ENCODE results near the gene CPSF4.

CPSF4 gene

DNA sequence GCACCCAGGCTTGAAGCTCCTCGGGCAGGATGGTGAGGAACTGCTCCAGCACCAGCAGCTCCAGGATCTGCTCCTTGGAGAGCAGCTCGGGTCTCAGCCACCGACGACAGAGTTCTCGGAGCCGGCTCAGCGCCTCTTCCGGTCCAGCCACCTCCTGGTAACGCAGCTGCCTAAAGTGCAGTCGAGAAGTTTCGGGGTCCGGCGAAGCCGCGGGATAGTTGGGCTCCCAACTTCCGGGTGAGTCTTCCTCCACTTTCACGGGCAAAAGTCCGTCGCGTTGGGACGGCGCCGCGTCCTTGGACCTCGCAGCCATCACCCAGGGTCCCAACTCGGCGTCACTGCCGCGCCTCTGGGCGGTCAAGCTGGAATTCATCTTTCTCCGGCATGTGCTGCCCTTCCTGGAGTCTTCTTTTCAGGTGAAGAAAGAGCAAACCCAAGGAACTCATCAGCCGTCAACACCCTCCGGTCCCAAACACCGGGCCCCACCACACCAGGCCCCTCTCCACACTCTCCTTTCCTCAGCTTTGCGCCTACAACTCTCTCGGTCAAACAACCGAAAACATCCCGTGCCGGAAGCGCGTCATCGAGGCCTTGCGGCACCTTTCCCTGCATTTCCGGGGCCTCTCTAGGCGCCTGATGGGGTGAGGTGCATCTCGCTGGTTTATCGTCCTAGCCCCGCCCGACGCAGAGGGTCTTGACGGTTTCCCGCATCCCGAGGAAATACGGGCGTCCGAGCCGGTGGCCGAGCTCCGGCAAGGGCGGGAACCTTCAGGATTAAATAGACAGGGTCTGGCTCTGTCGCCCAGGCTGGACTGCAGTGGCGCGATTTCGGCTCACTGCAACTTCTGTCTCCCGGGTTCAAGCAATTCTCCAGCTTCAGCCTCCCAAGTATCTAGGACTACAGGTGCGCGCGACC is 61.2 kb downstream of the CPSF4 start, which contains the start of gene ZNF394 (continued):
- TF ChIP-seq GFI1B (tag by site-specific recombination; IDR thresholded peaks at IDR 0.05) (no peak), ZNF660 (tag by site-specific recombination; IDR thresholded peaks at IDR 0.05) (peak; percentile 51; the same call in 1 of the 2 replicates), ZBTB7A (tag by site-specific recombination; IDR thresholded peaks at IDR 0.05; ENCODE audit: low read depth) (0 out of 2 replicates have a peak, but pooled peaks have one; percentile 22), ZNF791 (tag by site-specific recombination; IDR thresholded peaks at IDR 0.05) (no peak), GLI4 (tag by site-specific recombination; IDR thresholded peaks at IDR 0.05) (no peak), WT1 (tag by site-specific recombination; IDR thresholded peaks at IDR 0.05) (no peak), ZBTB21 (tag by site-specific recombination; IDR thresholded peaks at IDR 0.05) (peak; percentile 99), ZFP37 (tag by site-specific recombination; IDR thresholded peaks at IDR 0.05) (no peak; the same call in 1 of the 2 replicates), ZNF670 (tag by site-specific recombination; IDR thresholded peaks at IDR 0.05; ENCODE audit: low read depth) (no peak), HOXC10 (CRISPR knock-in tag; IDR thresholded peaks at IDR 0.05) (no peak), ZNF24 (tag by site-specific recombination; IDR thresholded peaks at IDR 0.05) (0 out of 2 replicates have a peak, but pooled peaks have one; percentile 64), ZNF837 (tag by site-specific recombination; IDR thresholded peaks at IDR 0.05) (no peak), ZNF629 (tag by site-specific recombination; IDR thresholded peaks at IDR 0.05) (peak; percentile 100), ZNF776 (tag by site-specific recombination; IDR thresholded peaks at IDR 0.05; ENCODE audit: borderline replicate concordance) (no peak), ZNF514 (tag by site-specific recombination; IDR thresholded peaks at IDR 0.05) (no peak), ZNF530 (tag by site-specific recombination; IDR thresholded peaks at IDR 0.05; ENCODE audit: low read depth) (no peak), ZNF549 (tag by site-specific recombination; IDR thresholded peaks at IDR 0.05) (no peak), ZNF274 (IDR thresholded peaks at IDR 0.05; ENCODE audit: low read length) (no peak), ZNF274 (tag by site-specific recombination; IDR thresholded peaks at IDR 0.05; ENCODE audit: borderline replicate concordance) (no peak), ZSCAN23 (tag by site-specific recombination; IDR thresholded peaks at IDR 0.05) (peak; percentile 29; the same call in 1 of the 2 replicates), ZFP41 (tag by site-specific recombination; IDR thresholded peaks at IDR 0.05; ENCODE audit: borderline replicate concordance) (no peak), ZNF341 (tag by site-specific recombination; IDR thresholded peaks at IDR 0.05; ENCODE audit: low read depth) (no peak), YY2 (tag by site-specific recombination; IDR thresholded peaks at IDR 0.05) (no peak), ZNF558 (tag by site-specific recombination; IDR thresholded peaks at IDR 0.05) (peak; percentile 33; the same call in 1 of the 2 replicates), ZNF596 (tag by site-specific recombination; IDR thresholded peaks at IDR 0.05) (no peak), ZNF157 (tag by site-specific recombination; IDR thresholded peaks at IDR 0.05) (no peak), ZNF155 (tag by site-specific recombination; IDR thresholded peaks at IDR 0.05) (no peak), ZBTB20 (tag by site-specific recombination; IDR thresholded peaks at IDR 0.05) (peak; percentile 73; the same call in 1 of the 2 replicates), SCRT1 (tag by site-specific recombination; IDR thresholded peaks at IDR 0.05; ENCODE audit: borderline replicate concordance) (no peak), ZXDB (tag by site-specific recombination; IDR thresholded peaks at IDR 0.05) (peak; percentile 89), ZNF121 (tag by site-specific recombination; IDR thresholded peaks at IDR 0.05) (no peak), ZNF266 (tag by site-specific recombination; IDR thresholded peaks at IDR 0.05; ENCODE audit: low read depth) (no peak), ZNF654 (tag by site-specific recombination; IDR thresholded peaks at IDR 0.05; ENCODE audit: low read depth) (no peak), ZNF202 (tag by site-specific recombination; IDR thresholded peaks at IDR 0.05; ENCODE audit: borderline replicate concordance) (no peak), ZNF768 (tag by site-specific recombination; IDR thresholded peaks at IDR 0.05) (no peak)
- TF ChIP-seq, protein P1, sequence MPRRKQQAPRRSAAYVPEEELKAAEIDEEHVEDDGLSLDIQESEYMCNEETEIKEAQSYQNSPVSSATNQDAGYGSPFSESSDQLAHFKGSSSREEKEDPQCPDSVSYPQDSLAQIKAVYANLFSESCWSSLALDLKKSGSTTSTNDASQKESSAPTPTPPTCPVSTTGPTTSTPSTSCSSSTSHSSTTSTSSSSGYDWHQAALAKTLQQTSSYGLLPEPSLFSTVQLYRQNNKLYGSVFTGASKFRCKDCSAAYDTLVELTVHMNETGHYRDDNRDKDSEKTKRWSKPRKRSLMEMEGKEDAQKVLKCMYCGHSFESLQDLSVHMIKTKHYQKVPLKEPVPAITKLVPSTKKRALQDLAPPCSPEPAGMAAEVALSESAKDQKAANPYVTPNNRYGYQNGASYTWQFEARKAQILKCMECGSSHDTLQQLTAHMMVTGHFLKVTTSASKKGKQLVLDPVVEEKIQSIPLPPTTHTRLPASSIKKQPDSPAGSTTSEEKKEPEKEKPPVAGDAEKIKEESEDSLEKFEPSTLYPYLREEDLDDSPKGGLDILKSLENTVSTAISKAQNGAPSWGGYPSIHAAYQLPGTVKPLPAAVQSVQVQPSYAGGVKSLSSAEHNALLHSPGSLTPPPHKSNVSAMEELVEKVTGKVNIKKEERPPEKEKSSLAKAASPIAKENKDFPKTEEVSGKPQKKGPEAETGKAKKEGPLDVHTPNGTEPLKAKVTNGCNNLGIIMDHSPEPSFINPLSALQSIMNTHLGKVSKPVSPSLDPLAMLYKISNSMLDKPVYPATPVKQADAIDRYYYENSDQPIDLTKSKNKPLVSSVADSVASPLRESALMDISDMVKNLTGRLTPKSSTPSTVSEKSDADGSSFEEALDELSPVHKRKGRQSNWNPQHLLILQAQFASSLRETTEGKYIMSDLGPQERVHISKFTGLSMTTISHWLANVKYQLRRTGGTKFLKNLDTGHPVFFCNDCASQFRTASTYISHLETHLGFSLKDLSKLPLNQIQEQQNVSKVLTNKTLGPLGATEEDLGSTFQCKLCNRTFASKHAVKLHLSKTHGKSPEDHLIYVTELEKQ (tag by site-specific recombination; IDR thresholded peaks at IDR 0.05; ENCODE audit: borderline replicate concordance): no peak
- TF ChIP-seq, protein P2, sequence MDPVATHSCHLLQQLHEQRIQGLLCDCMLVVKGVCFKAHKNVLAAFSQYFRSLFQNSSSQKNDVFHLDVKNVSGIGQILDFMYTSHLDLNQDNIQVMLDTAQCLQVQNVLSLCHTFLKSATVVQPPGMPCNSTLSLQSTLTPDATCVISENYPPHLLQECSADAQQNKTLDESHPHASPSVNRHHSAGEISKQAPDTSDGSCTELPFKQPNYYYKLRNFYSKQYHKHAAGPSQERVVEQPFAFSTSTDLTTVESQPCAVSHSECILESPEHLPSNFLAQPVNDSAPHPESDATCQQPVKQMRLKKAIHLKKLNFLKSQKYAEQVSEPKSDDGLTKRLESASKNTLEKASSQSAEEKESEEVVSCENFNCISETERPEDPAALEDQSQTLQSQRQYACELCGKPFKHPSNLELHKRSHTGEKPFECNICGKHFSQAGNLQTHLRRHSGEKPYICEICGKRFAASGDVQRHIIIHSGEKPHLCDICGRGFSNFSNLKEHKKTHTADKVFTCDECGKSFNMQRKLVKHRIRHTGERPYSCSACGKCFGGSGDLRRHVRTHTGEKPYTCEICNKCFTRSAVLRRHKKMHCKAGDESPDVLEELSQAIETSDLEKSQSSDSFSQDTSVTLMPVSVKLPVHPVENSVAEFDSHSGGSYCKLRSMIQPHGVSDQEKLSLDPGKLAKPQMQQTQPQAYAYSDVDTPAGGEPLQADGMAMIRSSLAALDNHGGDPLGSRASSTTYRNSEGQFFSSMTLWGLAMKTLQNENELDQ (tag by site-specific recombination; IDR thresholded peaks at IDR 0.05; ENCODE audit: low read depth): no peak
